Mesothelial cell of epicardium (in vitro differentiated cells): ENCODE results near the gene GBE1. TPM values are rescaled to one million over a fixed set of nuclear protein-coding genes. Genes with fewer than 3 reads are reported as not detected.

Experiments used
- DNase-seq, 2 experiments: peaks; one replicate each; pipeline ENCODE4 v3.0.0; 2021; ENCODE audit warnings: low spot score in 2 of 2; ENCODE audit not compliant: unreplicated experiment in 2 of 2
- H3K27ac Mint-ChIP-seq: 2 replicates; pipeline ENCODE4 v1.8.0; 2021; ENCODE audit warnings: mixed read lengths
- H3K27me3 Mint-ChIP-seq: 2 replicates; pipeline ENCODE4 v1.8.0; 2021; ENCODE audit warnings: low read depth, mixed read lengths
- H3K36me3 Mint-ChIP-seq: 2 replicates; pipeline ENCODE4 v1.8.0; 2021; ENCODE audit warnings: mixed read lengths
- H3K4me1 Mint-ChIP-seq: 2 replicates; pipeline ENCODE4 v1.8.0; 2021; ENCODE audit warnings: mixed read lengths
- H3K4me3 Mint-ChIP-seq: 2 replicates; pipeline ENCODE4 v1.8.0; 2021; ENCODE audit warnings: mild to moderate bottlenecking, moderate library complexity, mixed read lengths
- H3K9me3 Mint-ChIP-seq: 2 replicates; pipeline ENCODE4 v1.8.0; 2021; ENCODE audit warnings: mixed read lengths
- CTCF ChIP-seq: fragments of 200-600 bp; sonication (generic); IDR thresholded peaks from one replicate; pipeline ENCODE4 v1.5.0; 2021; ENCODE audit warnings: antibody characterized with exemption; ENCODE audit not compliant: unreplicated experiment
- total RNA-seq: library from RNA; stranded (reverse); gene quantifications from 3 replicates; pipeline ENCODE4 v1.2.1, GENCODE V29; 2021

Gene GBE1
- total RNA-seq, 1 donor from 2014 or later, result 10.8 TPM

- Mint-ChIP-seq H3K27me3 (no peaks in the 10 kb centered on the region), H3K27ac (no peak overlapping the region), H3K9me3 (no peaks in the 10 kb centered on the region)
Observed at GRCh38 chr3:81601707-81602305, 159.6 kb downstream of the GBE1 start.

DNA sequence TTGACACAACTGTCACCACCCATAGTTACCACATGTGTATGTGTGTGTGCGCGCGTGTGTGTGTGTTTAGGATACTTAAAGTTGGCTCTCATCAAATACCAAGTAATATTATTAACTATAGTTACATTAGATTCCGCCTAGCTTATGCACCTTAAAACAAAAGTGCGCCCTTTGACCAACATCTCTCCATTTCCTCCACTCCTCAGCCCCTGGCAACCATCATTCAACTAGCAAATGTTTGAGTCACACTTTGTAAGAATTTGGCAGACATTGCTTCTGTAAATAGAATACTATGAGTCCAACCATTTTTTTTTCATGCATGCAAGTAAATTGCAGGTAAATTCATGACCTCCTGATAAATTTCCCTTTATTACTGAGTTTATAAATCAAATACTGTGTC lies 169.3 kb downstream of the GBE1 start:
- Mint-ChIP-seq H3K9me3 (no peaks in the 10 kb centered on the region), H3K36me3 (no peaks in the 10 kb centered on the region), H3K4me1 (no peaks in the 10 kb centered on the region), H3K27me3 (no peaks in the 10 kb centered on the region), H3K27ac (no peak overlapping the region), H3K4me3 (no peak overlapping the region)
- no peak for TF ChIP-seq CTCF
- DNase-seq, result no peak

More at GRCh38 chr3:81601707-81602305, 159.6 kb downstream of the GBE1 start:
- H3K4me1 Mint-ChIP-seq, result no peaks in the 10 kb centered on the region
- TF ChIP-seq CTCF, result no peak
- no peak for DNase-seq
- H3K4me3 Mint-ChIP-seq, result no peak overlapping the region
- H3K36me3 Mint-ChIP-seq, result no peaks in the 10 kb centered on the region

DNA sequence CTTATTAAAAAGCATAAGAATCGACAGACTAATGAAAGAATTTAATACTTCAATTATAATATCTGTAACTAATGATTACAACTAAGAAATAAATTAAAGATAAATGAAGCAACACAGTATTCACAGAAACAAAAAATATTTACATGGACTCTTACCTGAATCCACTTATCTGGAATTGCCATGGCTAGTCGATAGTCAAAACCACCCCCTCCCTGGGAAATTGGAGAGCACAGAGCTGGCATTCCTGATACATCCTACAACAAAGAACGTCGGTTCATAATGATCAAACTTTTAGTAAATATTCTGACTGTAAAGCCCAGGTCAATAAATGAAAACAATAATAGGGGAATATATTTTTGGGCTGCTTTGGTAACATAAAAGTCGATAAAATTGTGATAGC lies 175.5 kb downstream of the GBE1 start:
- no peak for DNase-seq
- no peak overlapping the region for H3K27ac Mint-ChIP-seq
- no peak overlapping the region for H3K4me3 Mint-ChIP-seq
- no peaks in the 10 kb centered on the region for H3K9me3 Mint-ChIP-seq
- TF ChIP-seq CTCF, result no peak
- no peaks in the 10 kb centered on the region for H3K4me1 Mint-ChIP-seq
- no peaks in the 10 kb centered on the region for H3K36me3 Mint-ChIP-seq
- no peaks in the 10 kb centered on the region for H3K27me3 Mint-ChIP-seq

- TF ChIP-seq CTCF, result no peak
- Mint-ChIP-seq H3K9me3 (no peaks in the 10 kb centered on the region), H3K27me3 (no peaks in the 10 kb centered on the region), H3K36me3 (no peaks in the 10 kb centered on the region), H3K27ac (no peak overlapping the region), H3K4me1 (no peaks in the 10 kb centered on the region), H3K4me3 (no peak overlapping the region)
- DNase-seq, result no peak
Observed at GRCh38 chr3:81585056-81585455, 176.4 kb downstream of the GBE1 start.

- peak in 1 of 2 experiments; percentile 38 for DNase-seq
- Mint-ChIP-seq H3K27ac (no peak overlapping the region), H3K27me3 (no peaks in the 10 kb centered on the region), H3K4me3 (no peak overlapping the region), H3K36me3 (no peaks in the 10 kb centered on the region), H3K9me3 (no peaks in the 10 kb centered on the region), H3K4me1 (no peaks in the 10 kb centered on the region)
- peak; percentile 44 for TF ChIP-seq CTCF
Observed at GRCh38 chr3:81581966-81582599, 179.4 kb downstream of the GBE1 start.
